SKM-1 treated with dmso at 0.1 percent for 144 hours (cell line): ENCODE data around the gene RGR.
"Not testable (repeated sequence)": the region's sequence is repeated elsewhere in the genome, so short reads cannot be mapped to it uniquely, and the experiment has no call there.

Experiments used
- DNase-seq: peaks from one replicate; lab custom pipeline; 2025; ENCODE audit not compliant: unreplicated experiment; lab: John Stamatoyannopoulos, UW

Gene RGR

GRCh38 chr10:84256510-84257342, 11.9 kb downstream of the RGR start:
- DNase-seq, result peak; percentile 6

- no peak for DNase-seq
Measured at GRCh38 chr10:84257343-84258020, 12.6 kb downstream of the RGR start.

- DNase-seq, result no peak
Measured at GRCh38 chr10:84258034-84258695, 13.3 kb downstream of the RGR start.

- DNase-seq, result no peak
Measured at GRCh38 chr10:84261236-84261915, 16.5 kb downstream of the RGR start.

GRCh38 chr10:84262190-84262956, 17.5 kb downstream of the RGR start:
- no peak for DNase-seq

- no peak for DNase-seq
Measured at GRCh38 chr10:84263716-84264115, 18.9 kb downstream of the RGR start.

GRCh38 chr10:84264611-84265141, 19.8 kb downstream of the RGR start:
- peak; percentile 3 for DNase-seq

GRCh38 chr10:84265418-84265817, 20.6 kb downstream of the RGR start:
- DNase-seq, result no peak

GRCh38 chr10:84267503-84268126, 22.8 kb downstream of the RGR start:
- DNase-seq, result no peak

- DNase-seq, result no peak
Measured at GRCh38 chr10:84269162-84269561, 24.3 kb downstream of the RGR start.

GRCh38 chr10:84269773-84270172, 24.9 kb downstream of the RGR start:
- no peak for DNase-seq

- DNase-seq, result no peak
Measured at GRCh38 chr10:84270708-84271107, 25.9 kb downstream of the RGR start.

GRCh38 chr10:84279876-84280475, 35.1 kb downstream of the RGR start:
- not testable (repeated sequence) for DNase-seq

GRCh38 chr10:84286695-84287094, 41.8 kb downstream of the RGR start:
- no peak for DNase-seq

GRCh38 chr10:84288151-84288550, 43.3 kb downstream of the RGR start:
- DNase-seq, result no peak

GRCh38 chr10:84289521-84290200, 44.8 kb downstream of the RGR start:
- DNase-seq, result no peak

GRCh38 chr10:84290235-84290634, 45.4 kb downstream of the RGR start:
- DNase-seq, result no peak

GRCh38 chr10:84291384-84291783, 46.5 kb downstream of the RGR start:
- no peak for DNase-seq

GRCh38 chr10:84292502-84292901, 47.6 kb downstream of the RGR start:
- no peak for DNase-seq
